HG02970 (cell line): ENCODE results near the gene RNF31.

Source experiments
- ATAC-seq: cut with Tn5 transposase; IDR thresholded peaks from one replicate; pipeline ENCODE4 v1.9.1; 2021; ENCODE audit warnings: mild to moderate bottlenecking, moderate library complexity, moderate number of reproducible peaks; ENCODE audit not compliant: unreplicated experiment, low FRiP score

The RNF31 gene

GRCh38 chr14:24136684-24137528 is 10.4 kb upstream of the RNF31 start:
- no peak for ATAC-seq

- no peak for ATAC-seq
Measured at GRCh38 chr14:24137529-24138395, 9.5 kb upstream of the RNF31 start.

- ATAC-seq, result no peak
Measured at GRCh38 chr14:24138396-24139271, 8.7 kb upstream of the RNF31 start.

- no peak for ATAC-seq
Measured at GRCh38 chr14:24139272-24139934, 7.9 kb upstream of the RNF31 start.

- ATAC-seq, result peak; percentile 84
Measured at GRCh38 chr14:24141097-24141880, 6.0 kb upstream of the RNF31 start, which contains the start of gene EMC9. Gene EMC9, minus strand, starts transcription at chr14:24141591. Its CDS starts 287 bp downstream, at chr14:24141304.

GRCh38 chr14:24143511-24143910 is 3.8 kb upstream of the RNF31 start:
- ATAC-seq, result no peak

- ATAC-seq, result no peak
Measured at GRCh38 chr14:24144451-24144850, 2.8 kb upstream of the RNF31 start.

GRCh38 chr14:24145219-24145618 is 2.1 kb upstream of the RNF31 start:
- ATAC-seq, result no peak

GRCh38 chr14:24145690-24146452 is 1.4 kb upstream of the RNF31 start:
- ATAC-seq, result no peak

GRCh38 chr14:24146453-24146977 is 783 bp upstream of the RNF31 start, which contains the start of gene PSME2:
Gene PSME2, minus strand, starts transcription at chr14:24146610. Its CDS starts 29 bp downstream, at chr14:24146581.
- ATAC-seq, result peak; percentile 53

GRCh38 chr14:24147761-24148428 is 597 bp downstream of the RNF31 start:
- ATAC-seq, result peak; percentile 1

GRCh38 chr14:24149302-24149969 is 2.1 kb downstream of the RNF31 start:
- ATAC-seq, result no peak

GRCh38 chr14:24150061-24150460 is 2.8 kb downstream of the RNF31 start:
- no peak for ATAC-seq

- no peak for ATAC-seq
Measured at GRCh38 chr14:24150567-24150966, 3.3 kb downstream of the RNF31 start.

GRCh38 chr14:24150993-24151392 is 3.7 kb downstream of the RNF31 start:
- no peak for ATAC-seq

- ATAC-seq, result no peak
Measured at GRCh38 chr14:24151404-24152080, 4.2 kb downstream of the RNF31 start.
